Activated CD4-positive, CD25-positive, alpha-beta regulatory T cell treated with anti-CD3 and anti-CD28 coated beads, Interleukin-2, amount 50 U/mL, for 24 hours (primary cell): ENCODE results near the gene RPS19.
A peak's percentile ranks its signal among the peaks of the same experiment; 100 is the strongest.
"Not testable (repeated sequence)": the region's sequence is repeated elsewhere in the genome, so short reads cannot be mapped to it uniquely, and the experiment has no call there.

Source experiments
- ATAC-seq, 2 donors: fragments of 150-1000 bp; cut with Tn5 transposase; one replicate each; pipeline ENCODE4 v1.10.0; 2021; ENCODE audit warnings: mild to moderate bottlenecking in 1 of 2, moderate library complexity in 1 of 2

The RPS19 gene

GRCh38 chr19:41901707-41902360 is 41.8 kb downstream of the RPS19 start:
- ATAC-seq, result no peak

DNA sequence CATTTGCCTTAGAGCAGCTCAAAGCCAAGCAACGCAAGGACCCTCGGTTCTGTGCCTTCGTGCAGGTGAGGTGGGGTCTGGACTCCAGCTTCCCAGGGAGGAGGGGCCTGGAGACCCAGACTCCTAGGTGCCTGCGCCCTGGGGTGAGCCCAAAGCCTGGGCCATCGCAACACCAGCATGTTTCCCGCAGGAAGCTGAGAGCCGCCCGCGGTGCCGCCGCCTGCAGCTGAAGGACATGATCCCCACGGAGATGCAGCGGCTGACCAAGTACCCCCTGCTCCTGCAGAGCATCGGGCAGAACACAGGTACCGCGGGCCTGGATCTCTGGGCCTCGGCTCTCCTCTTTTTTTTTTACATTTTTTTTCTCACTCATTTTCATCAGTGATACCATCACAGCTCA is 42.5 kb downstream of the RPS19 start:
- ATAC-seq, result no peak

GRCh38 chr19:41903193-41903953 is 43.3 kb downstream of the RPS19 start:
- no peak for ATAC-seq

GRCh38 chr19:41904118-41904870 is 44.2 kb downstream of the RPS19 start:
- no peak for ATAC-seq

DNA sequence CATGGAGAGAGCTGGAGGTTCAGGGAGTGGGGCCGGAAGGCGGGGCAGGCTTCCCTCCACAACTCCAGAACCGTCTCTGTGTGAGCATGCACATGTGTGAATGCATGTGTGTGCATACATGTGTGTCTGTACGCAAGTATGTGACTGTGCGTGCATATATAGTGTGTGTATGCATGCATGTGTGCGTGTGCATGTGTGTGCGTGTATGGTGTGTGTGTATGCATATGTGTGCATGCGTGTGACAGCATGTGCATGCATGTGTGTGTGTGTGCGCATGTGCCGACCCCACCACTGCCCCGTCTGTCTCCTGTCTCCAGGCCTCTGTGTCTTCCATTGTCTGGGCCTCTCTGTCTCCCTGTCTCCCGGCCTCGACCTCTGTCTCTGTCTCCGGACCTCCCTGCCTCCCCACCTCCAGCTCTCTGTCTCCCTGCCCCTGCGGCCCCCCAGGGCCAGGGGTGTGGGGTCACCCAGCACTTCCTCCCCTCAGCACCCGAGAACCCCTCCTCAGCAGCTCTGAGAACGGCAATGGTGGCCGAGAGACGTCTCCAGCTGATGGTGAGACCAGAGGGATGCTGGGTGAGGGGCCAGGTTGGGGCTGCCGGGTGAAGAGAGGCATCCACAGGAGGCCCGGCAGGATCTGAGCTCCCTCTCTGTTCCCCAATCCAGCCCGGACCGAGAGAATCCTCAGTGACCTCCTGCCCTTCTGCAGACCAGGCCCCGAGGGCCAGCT is 45.4 kb downstream of the RPS19 start:
- no peak for ATAC-seq

DNA sequence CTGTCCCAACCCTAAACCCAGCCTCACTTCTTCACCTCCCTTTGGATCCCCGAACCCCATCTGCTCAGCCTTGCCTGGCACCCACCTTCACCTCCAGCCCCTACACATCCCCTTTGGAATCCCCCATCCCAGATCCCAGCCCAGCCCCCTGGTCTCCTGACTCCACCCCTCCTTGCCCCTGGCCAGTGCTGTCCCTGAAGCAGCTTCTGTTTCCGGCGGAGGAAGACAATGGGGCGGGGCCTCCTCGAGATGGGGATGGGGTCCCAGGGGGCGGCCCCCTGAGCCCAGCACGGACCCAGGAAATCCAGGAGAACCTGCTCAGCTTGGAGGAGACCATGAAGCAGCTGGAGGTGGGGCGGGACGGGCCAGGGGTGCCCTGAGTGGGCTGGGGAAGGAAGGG is 46.2 kb downstream of the RPS19 start:
- no peak for ATAC-seq

GRCh38 chr19:41906916-41907680 is 47.0 kb downstream of the RPS19 start:
- no peak for ATAC-seq

DNA sequence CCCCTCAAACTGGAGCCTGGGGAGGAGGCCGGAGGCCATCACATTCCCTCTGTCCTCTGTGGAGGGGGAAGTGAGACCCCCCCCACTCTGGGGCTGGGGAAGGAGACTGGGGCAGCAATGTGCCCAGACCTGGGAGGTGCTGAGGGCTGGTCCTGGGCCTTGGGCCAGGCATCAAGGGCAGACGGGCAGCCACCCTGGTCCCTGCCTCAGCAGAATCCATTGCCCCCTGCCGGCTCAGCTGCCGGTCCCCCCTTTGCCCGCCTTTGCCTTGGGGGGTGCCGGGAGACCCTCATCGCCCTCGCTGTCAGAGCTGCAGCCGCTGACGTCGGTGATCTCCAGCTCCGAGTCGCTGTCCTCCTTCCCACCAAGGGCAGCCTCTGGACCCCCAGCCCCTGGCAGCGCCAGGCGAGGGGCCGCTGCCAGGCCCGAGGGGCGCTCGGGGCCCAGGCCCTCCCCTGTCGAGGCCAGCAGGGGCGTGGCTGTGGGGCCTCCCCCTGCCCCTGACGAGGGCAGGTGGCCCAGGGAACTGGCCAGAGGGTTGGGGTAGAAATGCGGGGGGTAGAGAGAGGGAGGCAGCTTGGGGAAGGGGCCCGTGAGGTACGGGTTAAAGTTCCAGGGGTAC is 48.0 kb downstream of the RPS19 start:
- no peak for ATAC-seq

GRCh38 chr19:41908724-41909464 is 48.8 kb downstream of the RPS19 start:
- no peak for ATAC-seq

GRCh38 chr19:41909706-41910105 is 49.7 kb downstream of the RPS19 start:
- no peak for ATAC-seq

DNA sequence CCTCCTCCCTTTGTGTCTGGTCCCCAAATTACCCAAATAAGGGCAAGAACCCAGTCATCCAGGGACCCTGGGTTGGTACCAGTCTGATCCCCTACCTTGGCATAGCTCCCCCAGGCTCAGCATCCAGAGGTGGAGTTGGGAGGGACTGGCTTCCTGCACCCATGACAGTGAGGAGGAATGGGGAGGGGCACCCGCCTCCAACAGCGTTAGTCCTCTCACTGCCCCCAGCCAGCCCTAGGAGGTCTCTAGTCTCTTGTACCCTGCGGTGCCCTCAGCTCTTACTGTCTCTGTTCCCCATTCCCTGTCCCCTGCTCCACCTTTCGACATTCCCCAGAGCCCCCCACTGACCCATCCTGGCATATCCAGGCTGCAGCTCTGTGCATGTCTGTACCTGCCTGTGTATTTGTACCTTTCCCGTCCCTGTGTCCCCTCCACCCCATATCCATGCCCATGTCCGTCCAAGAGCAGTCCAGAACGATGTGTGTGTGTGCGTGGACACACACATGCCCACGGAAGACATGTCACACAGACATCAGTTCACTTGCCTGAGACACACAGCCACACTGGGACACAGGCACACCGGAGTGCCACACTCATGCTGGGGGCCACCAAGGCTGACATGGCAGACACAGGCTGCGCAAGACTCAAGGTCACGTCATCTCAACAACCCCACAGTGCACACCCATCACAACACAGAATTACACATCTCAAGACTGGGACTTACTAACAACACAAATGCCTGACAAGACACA is 50.4 kb downstream of the RPS19 start:
- no peak for ATAC-seq

- no peak for ATAC-seq
Measured at GRCh38 chr19:41910992-41911888, 51.2 kb downstream of the RPS19 start.

DNA sequence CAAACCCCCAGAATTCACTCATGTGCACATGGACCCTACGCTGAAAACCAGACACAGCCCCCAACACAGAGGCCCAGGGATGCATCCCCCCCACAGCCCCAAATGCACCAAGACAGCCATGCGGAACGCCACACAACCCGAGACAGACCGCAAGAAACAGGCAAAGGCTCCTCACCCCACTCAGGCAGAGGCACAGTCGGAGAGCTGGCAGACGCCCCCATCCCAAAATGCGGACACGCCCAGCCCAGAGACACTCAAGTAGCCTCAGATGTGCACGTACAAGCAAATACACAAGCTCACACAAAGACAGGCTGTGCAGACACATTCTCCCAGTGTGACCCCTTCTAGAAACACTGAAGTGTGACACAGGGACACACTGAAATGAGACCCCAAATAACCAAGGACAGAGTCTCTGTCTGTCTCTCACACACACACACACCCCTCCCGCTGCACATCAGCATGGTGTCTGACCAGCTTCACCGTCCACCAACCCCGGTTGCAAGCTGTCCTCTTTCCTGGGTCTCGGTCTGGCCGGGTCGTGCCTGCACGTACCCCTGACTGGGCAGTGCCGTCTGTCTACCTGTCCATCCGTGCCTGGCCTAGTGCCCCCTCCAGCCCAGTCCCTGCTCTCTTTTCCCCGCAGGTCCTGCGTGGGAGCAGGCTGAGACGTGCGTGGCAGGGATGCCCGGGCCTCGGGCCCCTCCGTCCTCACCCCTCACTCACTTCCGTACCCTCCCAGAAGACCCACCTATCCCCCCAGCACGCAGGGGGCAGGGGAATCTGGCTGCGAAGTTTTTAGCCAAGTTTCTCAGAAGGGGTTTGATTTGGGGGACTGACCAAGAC is 52.1 kb downstream of the RPS19 start:
- ATAC-seq, result no peak

DNA sequence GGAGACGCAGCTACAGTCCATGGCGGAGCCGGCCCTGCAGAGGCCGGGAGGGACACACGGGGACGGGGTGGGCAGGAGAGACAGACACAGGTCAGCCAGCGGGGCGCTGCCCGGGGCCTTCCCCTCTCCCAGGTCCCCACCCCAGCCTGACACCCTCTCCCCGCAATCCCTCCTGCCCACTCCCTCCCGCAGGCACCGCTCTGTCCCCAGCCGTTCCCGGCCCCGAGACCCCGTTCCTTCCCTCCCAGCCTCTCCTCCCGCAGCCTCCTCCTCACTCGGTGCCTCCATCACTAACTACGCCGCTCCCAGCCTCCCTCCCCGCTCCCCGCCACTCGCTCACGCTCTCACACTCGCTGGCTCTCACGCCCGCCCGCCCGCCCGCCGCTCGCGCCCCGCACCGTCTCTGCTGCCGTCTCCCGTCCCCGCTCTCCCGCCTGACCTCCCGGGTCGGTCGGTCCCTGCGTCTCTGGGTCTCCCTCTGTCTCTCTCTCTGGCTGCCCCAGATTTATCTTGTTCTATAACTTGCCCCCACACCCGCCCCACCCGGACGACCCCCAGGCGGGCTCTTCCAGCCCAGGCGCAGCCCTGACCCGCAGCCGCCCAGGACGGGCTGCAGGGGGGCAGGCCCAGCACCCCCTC is 53.0 kb downstream of the RPS19 start:
- peak; percentile 5 to 11 for ATAC-seq

GRCh38 chr19:41913538-41914423 is 53.7 kb downstream of the RPS19 start:
- peak; percentile 4 to 5 for ATAC-seq

- ATAC-seq, result not testable (repeated sequence)
Measured at GRCh38 chr19:41914424-41914834, 54.4 kb downstream of the RPS19 start.
